CD4-positive, CD25-positive, alpha-beta regulatory T cell (primary cell): ENCODE measurements around the gene ABCD3. TPM values are rescaled to one million over a fixed set of nuclear protein-coding genes. Genes with fewer than 3 reads are reported as not detected.

Source experiments
- ATAC-seq, 2 donors: fragments of 150-1000 bp; cut with Tn5 transposase; one replicate each; pipeline ENCODE4 v1.10.0; 2021; ENCODE audit warnings: low read depth in 2 of 2, moderate number of reproducible peaks in 2 of 2, moderate library complexity in 1 of 2
- DNase-seq, 3 donors: peaks; one replicate each; pipeline versions ENCODE4 v3.0.0 to v3.0.0-alpha.2; 2012 to 2022; ENCODE audit warnings: mixed read lengths in 1 of 3
- H3K27ac ChIP-seq: one replicate; pipeline ENCODE4 v1.7.0; 2013; ENCODE audit warnings: mild to moderate bottlenecking, low read length; ENCODE audit not compliant: insufficient read depth, poor library complexity, severe bottlenecking
- H3K27me3 ChIP-seq: one replicate; pipeline ENCODE4 v1.7.0; 2013; ENCODE audit warnings: low read length; ENCODE audit not compliant: control insufficient read depth, insufficient read depth
- H3K36me3 ChIP-seq: one replicate; pipeline ENCODE4 v1.7.0; 2013; ENCODE audit warnings: mild to moderate bottlenecking, low read length, moderate library complexity; ENCODE audit not compliant: control insufficient read depth, insufficient read depth
- H3K4me1 ChIP-seq: 2 replicates; pipeline ENCODE4 v1.7.0; 2013; ENCODE audit warnings: mild to moderate bottlenecking, low read length; ENCODE audit not compliant: insufficient read depth, control insufficient read depth, poor library complexity, severe bottlenecking
- H3K4me3 ChIP-seq: one replicate; pipeline ENCODE4 v1.7.0; 2013; ENCODE audit warnings: low read depth, mild to moderate bottlenecking, low read length, moderate library complexity
- H3K9me3 ChIP-seq, 2 experiments: 1 replicate in 1 of 2; 2 replicates in 1 of 2; pipeline ENCODE4 v1.7.0; 2013; ENCODE audit warnings: low read length in 2 of 2, mild to moderate bottlenecking in 1 of 2, moderate library complexity in 1 of 2; ENCODE audit not compliant: control insufficient read depth in 2 of 2
- H3K27ac Mint-ChIP-seq, 3 donors: one replicate each; pipeline ENCODE4 v1.8.0; 2020 to 2022; ENCODE audit warnings: mild to moderate bottlenecking in 3 of 3, mixed read lengths in 3 of 3, moderate library complexity in 2 of 3
- H3K27me3 Mint-ChIP-seq: one replicate; pipeline ENCODE4 v1.8.0; 2022; ENCODE audit warnings: mild to moderate bottlenecking, mixed read lengths
- H3K36me3 Mint-ChIP-seq: one replicate; pipeline ENCODE4 v1.8.0; 2020; ENCODE audit warnings: mixed read lengths
- H3K4me1 Mint-ChIP-seq, 4 donors: one replicate each; pipeline ENCODE4 v1.8.0; 2020 to 2022; ENCODE audit warnings: mixed read lengths in 4 of 4, mild to moderate bottlenecking in 1 of 4
- H3K4me3 Mint-ChIP-seq, 4 donors: one replicate each; pipeline ENCODE4 v1.8.0; 2020 to 2022; ENCODE audit warnings: mild to moderate bottlenecking in 4 of 4, mixed read lengths in 4 of 4, moderate library complexity in 3 of 4
- H3K9me3 Mint-ChIP-seq, 7 donors: one replicate each; pipeline ENCODE4 v1.8.0; 2020 to 2022; ENCODE audit warnings: mixed read lengths in 7 of 7, mild to moderate bottlenecking in 3 of 7, moderate library complexity in 2 of 7
- polyA plus RNA-seq, 4 donors: library from polyadenylated mRNA; unstranded; fragments of 300-500 nt; fragmentation: Illumina TruSeq; gene quantifications; one replicate each; pipeline ENCODE4 v1.2.3, GENCODE V29; 2021
- total RNA-seq: library from RNA; stranded (reverse); gene quantifications from one replicate; pipeline ENCODE4 v1.2.3, GENCODE V29; 2022

Gene ABCD3
- total and polyA plus RNA-seq, 5 donors from 2014 or later: 15.3 to 21.6 (median 19.4) TPM

DNA sequence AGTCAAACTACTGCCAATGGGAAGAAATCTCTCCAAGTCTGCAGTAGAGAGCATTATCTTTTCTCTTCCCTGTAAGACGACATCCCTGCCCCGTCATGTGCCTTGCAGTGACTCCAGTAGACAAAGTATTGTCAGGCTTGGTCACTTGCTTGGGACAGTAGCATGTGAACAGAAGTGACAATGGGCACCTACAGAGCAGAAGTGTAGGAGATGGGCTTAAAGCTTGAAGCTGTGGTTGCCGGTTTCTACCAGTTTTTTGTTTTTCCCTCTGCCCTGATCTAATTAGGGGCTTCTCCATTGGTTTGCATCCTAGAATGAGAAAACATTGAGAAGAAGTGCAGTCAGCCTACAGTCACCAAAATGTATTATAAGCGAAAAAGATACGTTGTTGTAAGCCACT lies 110.6 kb downstream of the ABCD3 start:
- Mint-ChIP-seq H3K9me3 (no peaks in the 10 kb centered on the region), H3K4me1 (no peaks in the 10 kb centered on the region), H3K36me3 (no peaks in the 10 kb centered on the region), H3K4me3 (no peak overlapping the region), H3K27me3 (no peaks in the 10 kb centered on the region), H3K27ac (no peak overlapping the region)
- no peaks in the 10 kb centered on the region for H3K36me3 ChIP-seq
- no peaks in the 10 kb centered on the region for H3K9me3 ChIP-seq
- ATAC-seq: no peak
- peaks cover 2% of the 10 kb centered on the region for H3K27me3 ChIP-seq
- no peak overlapping the region for H3K27ac ChIP-seq
- no peak overlapping the region for H3K4me3 ChIP-seq
- H3K4me1 ChIP-seq: no peaks in the 10 kb centered on the region
- no peak for DNase-seq

DNA sequence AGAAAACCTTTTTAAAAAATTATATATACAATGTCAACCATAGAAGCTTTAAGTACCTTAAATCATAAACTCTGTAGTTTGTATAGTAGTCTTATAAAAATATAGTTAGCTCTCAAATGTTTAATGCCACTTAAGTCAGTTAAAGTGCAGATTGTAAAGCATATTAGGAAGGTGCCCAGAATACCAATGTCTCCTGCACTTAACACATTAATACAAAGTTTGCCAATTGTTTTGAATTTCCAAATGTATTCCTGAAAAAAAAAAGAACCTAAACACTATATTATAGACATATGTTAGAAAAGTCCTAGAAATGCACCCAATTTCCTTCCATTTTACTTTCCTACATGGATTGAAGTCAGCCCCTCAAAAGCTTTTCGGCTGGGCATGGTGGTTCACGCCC lies 111.2 kb downstream of the ABCD3 start:
- Histone ChIP-seq H3K9me3 (no peaks in the 10 kb centered on the region), H3K36me3 (no peaks in the 10 kb centered on the region), H3K27me3 (peaks cover 2% of the 10 kb centered on the region), H3K27ac (no peak overlapping the region), H3K4me1 (no peaks in the 10 kb centered on the region), H3K4me3 (no peak overlapping the region)
- Mint-ChIP-seq H3K27me3 (no peaks in the 10 kb centered on the region), H3K4me1 (no peaks in the 10 kb centered on the region), H3K9me3 (no peaks in the 10 kb centered on the region), H3K27ac (no peak overlapping the region), H3K36me3 (no peaks in the 10 kb centered on the region), H3K4me3 (no peak overlapping the region)
- no peak for ATAC-seq
- no peak for DNase-seq

DNA sequence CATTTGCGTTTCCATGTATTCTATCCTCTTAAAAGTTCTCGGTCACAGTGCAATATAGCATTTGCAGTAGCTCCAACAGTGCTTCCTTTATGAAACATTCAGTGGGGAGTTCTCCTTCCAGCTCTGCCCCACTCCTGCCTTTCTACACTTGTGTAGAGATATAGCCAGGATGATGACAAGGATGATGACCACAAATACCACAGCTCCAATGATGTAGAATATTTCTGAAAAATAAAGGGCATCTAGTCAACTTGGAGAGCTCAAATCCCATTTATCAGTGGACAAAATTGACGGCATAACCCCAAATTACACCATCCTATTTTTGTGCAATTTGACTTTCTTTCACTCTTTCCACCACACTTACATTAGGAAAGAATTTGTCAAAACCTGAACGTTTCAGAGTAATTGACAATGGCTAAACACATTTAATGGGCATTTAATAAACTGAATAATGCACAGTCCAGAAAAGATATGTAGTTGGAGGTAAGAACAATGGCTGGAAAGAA lies 112.2 kb downstream of the ABCD3 start:
- Histone ChIP-seq H3K36me3 (no peaks in the 10 kb centered on the region), H3K4me1 (no peaks in the 10 kb centered on the region), H3K9me3 (no peaks in the 10 kb centered on the region), H3K27me3 (peaks cover 2% of the 10 kb centered on the region), H3K27ac (no peak overlapping the region), H3K4me3 (no peak overlapping the region)
- DNase-seq (no peak), ATAC-seq (no peak)
- peak overlapping the region in 1 of 3 donors; percentile 39 for H3K27ac Mint-ChIP-seq
- H3K27me3 Mint-ChIP-seq: no peaks in the 10 kb centered on the region
- H3K4me1 Mint-ChIP-seq: no peaks in the 10 kb centered on the region
- H3K36me3 Mint-ChIP-seq: no peaks in the 10 kb centered on the region
- H3K9me3 Mint-ChIP-seq: no peaks in the 10 kb centered on the region
- H3K4me3 Mint-ChIP-seq: no peak overlapping the region

DNA sequence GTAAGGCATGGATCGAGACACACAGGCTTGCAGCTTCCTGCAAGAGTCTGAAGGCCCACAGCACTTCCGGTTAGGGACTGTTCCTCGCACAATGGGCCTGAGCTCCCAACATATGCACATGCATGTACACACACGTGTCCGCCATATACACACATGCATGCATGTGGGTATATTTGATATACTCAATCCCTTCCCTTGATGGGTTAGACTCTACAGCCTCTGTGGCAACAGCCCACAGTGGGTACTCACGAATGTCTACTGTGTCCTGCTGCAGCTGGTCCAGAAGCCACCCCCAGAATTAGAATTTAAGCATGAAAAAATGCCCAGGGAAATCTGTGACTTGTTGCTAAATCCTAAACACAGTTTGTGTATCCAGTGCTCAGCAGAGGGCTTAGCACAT lies 113.5 kb downstream of the ABCD3 start:
- Histone ChIP-seq H3K36me3 (no peaks in the 10 kb centered on the region), H3K27me3 (peaks cover under 1% of the 10 kb centered on the region), H3K9me3 (no peaks in the 10 kb centered on the region), H3K4me3 (no peak overlapping the region), H3K4me1 (no peaks in the 10 kb centered on the region), H3K27ac (no peak overlapping the region)
- Mint-ChIP-seq H3K4me1 (no peaks in the 10 kb centered on the region), H3K4me3 (no peak overlapping the region), H3K36me3 (no peaks in the 10 kb centered on the region), H3K9me3 (no peaks in the 10 kb centered on the region), H3K27me3 (no peaks in the 10 kb centered on the region), H3K27ac (no peak overlapping the region)
- ATAC-seq (no peak), DNase-seq (no peak)

DNA sequence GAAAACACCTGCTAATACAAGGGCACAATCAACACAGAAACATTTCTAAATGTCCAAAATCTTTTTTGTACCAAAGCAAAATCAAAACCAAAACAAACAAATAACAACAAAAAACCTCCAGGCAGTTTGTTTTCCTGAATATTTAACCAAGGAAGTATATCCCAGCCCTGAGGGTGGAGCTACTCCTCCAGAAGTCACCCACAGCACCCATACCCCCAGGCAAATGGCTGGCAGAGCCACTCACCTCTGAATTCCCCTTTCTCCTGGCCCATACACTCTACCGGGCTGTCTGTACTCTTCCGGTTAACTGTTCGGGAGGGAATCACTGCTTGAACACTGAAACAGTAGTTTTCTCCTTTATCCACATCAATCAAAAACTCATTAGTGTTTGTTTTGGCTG lies 113.9 kb downstream of the ABCD3 start:
- H3K27ac ChIP-seq: no peak overlapping the region
- DNase-seq (no peak), ATAC-seq (no peak)
- H3K4me3 Mint-ChIP-seq: no peak overlapping the region
- H3K9me3 ChIP-seq: no peaks in the 10 kb centered on the region
- H3K27me3 ChIP-seq: peaks cover under 1% of the 10 kb centered on the region
- H3K9me3 Mint-ChIP-seq: no peaks in the 10 kb centered on the region
- H3K36me3 ChIP-seq: no peaks in the 10 kb centered on the region
- H3K4me1 ChIP-seq: no peaks in the 10 kb centered on the region
- no peaks in the 10 kb centered on the region for H3K36me3 Mint-ChIP-seq
- no peaks in the 10 kb centered on the region for H3K4me1 Mint-ChIP-seq
- peaks cover 4% of the 10 kb centered on the region for H3K27me3 Mint-ChIP-seq
- H3K4me3 ChIP-seq: no peak overlapping the region
- H3K27ac Mint-ChIP-seq: no peak overlapping the region

DNA sequence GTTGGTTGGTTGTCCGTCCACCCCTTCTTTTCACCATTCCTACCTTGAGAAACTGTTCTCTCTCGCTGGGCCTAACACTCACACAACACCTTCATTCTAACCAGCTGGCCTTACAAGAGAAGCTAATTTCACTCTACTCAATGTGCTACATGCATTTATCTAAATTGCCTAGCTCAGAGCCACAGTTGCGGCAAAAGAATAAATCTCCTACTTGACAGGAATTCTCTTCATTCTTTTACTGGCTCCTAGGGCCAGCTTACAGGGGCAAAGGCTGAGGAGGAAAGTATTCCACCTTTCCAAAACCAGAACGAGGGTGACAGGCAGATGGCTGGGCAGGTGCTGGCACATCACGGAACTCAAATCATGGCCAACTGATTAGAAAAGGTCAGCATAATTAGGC lies 116.9 kb downstream of the ABCD3 start:
- Mint-ChIP-seq H3K4me3 (no peak overlapping the region), H3K27ac (no peak overlapping the region), H3K9me3 (no peaks in the 10 kb centered on the region), H3K36me3 (no peaks in the 10 kb centered on the region), H3K4me1 (peaks cover 0 to 3% (median 0%) of the 10 kb centered on the region in 4 donors), H3K27me3 (peaks cover 18% of the 10 kb centered on the region)
- H3K4me1 ChIP-seq: no peaks in the 10 kb centered on the region
- H3K27me3 ChIP-seq: peaks cover 16% of the 10 kb centered on the region
- H3K36me3 ChIP-seq: no peaks in the 10 kb centered on the region
- H3K9me3 ChIP-seq: no peaks in the 10 kb centered on the region
- no peak overlapping the region for H3K27ac ChIP-seq
- ATAC-seq (no peak), DNase-seq (no peak)
- H3K4me3 ChIP-seq: no peak overlapping the region

DNA sequence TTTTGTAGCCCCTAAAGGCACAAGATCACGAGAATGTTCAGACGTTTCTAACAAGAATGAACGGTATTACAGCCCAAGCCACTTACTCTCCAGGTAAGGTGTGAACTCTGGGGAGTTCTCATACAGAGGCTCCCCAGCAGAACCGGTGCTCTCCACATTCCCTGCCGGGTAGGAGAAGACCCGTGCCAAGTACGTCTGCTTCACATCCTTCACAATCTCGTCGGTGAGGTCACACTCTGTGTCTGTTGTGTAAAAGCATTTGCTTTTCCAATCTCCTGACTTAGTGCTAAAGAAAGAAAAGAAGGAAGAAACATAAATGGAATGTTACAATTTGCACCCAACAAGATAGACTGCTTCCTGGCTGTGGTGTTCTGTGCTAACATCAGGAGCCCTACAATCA lies 117.7 kb downstream of the ABCD3 start:
- Histone ChIP-seq H3K27ac (no peak overlapping the region), H3K4me3 (no peak overlapping the region), H3K27me3 (peaks cover 21% of the 10 kb centered on the region), H3K36me3 (no peaks in the 10 kb centered on the region), H3K4me1 (no peaks in the 10 kb centered on the region), H3K9me3 (no peaks in the 10 kb centered on the region)
- peaks cover 26% of the 10 kb centered on the region for H3K27me3 Mint-ChIP-seq
- H3K36me3 Mint-ChIP-seq: no peaks in the 10 kb centered on the region
- H3K4me3 Mint-ChIP-seq: no peak overlapping the region
- no peak for DNase-seq
- no peak for ATAC-seq
- no peak overlapping the region for H3K27ac Mint-ChIP-seq
- peaks cover 0 to 2% (median 0%) of the 10 kb centered on the region in 7 donors for H3K9me3 Mint-ChIP-seq
- peaks cover 0 to 9% (median 0%) of the 10 kb centered on the region in 4 donors for H3K4me1 Mint-ChIP-seq

DNA sequence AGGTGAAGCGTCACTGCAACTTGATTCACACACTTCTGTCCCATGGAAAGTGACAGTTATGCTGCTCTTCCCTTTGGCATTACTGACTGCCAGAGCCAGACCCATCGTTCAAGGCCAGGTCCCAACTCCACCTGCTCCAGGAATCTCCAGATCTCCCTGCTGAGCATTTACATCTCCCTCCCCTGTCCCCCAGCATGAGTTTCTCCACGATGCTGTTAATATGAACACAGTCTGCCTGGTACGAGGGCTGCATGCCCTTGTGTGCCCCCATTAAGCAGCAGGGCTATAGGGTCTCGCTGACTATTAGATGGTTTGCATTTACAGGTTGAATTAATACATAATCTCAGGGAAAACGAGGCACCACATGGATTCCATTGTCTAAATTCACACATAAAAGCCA lies 119.1 kb downstream of the ABCD3 start:
- Mint-ChIP-seq H3K9me3 (peaks cover 0 to 5% (median 0%) of the 10 kb centered on the region in 7 donors), H3K4me3 (no peak overlapping the region), H3K36me3 (no peaks in the 10 kb centered on the region), H3K27ac (no peak overlapping the region), H3K4me1 (peaks cover 0 to 17% (median 0%) of the 10 kb centered on the region in 4 donors), H3K27me3 (peaks cover 36% of the 10 kb centered on the region)
- peaks cover 23% of the 10 kb centered on the region for H3K27me3 ChIP-seq
- no peak overlapping the region for H3K4me3 ChIP-seq
- no peak overlapping the region for H3K27ac ChIP-seq
- H3K36me3 ChIP-seq: no peaks in the 10 kb centered on the region
- DNase-seq: no peak
- H3K4me1 ChIP-seq: peaks cover 4% of the 10 kb centered on the region
- no peaks in the 10 kb centered on the region for H3K9me3 ChIP-seq
- no peak for ATAC-seq
